ENCODE measurements around the gene SLC43A1. TPM values are rescaled to one million over a fixed set of nuclear protein-coding genes. Genes with fewer than 3 reads are reported as not detected.
"Not testable (repeated sequence)": the region's sequence is repeated elsewhere in the genome, so short reads cannot be mapped to it uniquely, and the experiment has no call there.

SLC43A1 gene
- total and polyA plus RNA-seq, 8 donors = 11.7 to 25.3 (median 18.0) TPM

DNA sequence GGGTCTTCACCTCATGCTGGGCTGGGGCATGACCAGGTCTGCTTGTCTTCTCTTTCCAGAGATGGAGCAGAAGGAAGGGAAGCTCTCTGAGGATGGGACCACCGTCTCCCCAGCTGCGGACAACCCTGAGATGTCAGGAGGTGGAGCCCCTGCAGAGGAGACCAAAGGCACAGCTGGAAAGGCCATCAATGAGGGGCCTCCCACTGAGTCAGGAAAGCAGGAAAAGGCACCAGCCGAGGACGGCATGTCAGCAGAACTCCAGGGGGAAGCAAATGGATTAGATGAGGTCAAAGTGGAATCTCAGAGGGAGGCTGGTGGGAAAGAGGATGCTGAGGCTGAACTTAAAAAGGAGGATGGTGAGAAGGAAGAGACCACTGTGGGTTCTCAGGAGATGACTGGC, 27.1 kb upstream of the SLC43A1 start:
- ATAC-seq = no peak
- Histone ChIP-seq H3K27me3 (no peaks in the 10 kb centered on the region), H3K36me3 (peaks cover 0 to 23% of the 10 kb centered on the region in 2 donors), H3K4me3 (no peak overlapping the region), H3K27ac (no peak overlapping the region), H3K9me3 (no peaks in the 10 kb centered on the region), H3K4me1 (peaks cover 0 to 4% of the 10 kb centered on the region in 2 donors)
- DNase-seq = no peak
- TF ChIP-seq CTCF (IDR thresholded peaks at IDR 0.05) = no peak
- intact Hi-C loops (cut with DNase I) = no loop called here

- Histone ChIP-seq H3K4me3 (no peak overlapping the region), H3K9me3 (no peaks in the 10 kb centered on the region), H3K4me1 (no peaks in the 10 kb centered on the region), H3K36me3 (peaks cover 0 to 9% of the 10 kb centered on the region in 2 donors), H3K27ac (no peak overlapping the region), H3K27me3 (no peaks in the 10 kb centered on the region)
- intact Hi-C loops (cut with DNase I) = no loop called here
- no peak for DNase-seq
- no peak for TF ChIP-seq CTCF (IDR thresholded peaks at IDR 0.05)
- ATAC-seq = no peak
Measured at GRCh38 chr11:57541169-57541568, 25.7 kb upstream of the SLC43A1 start.

GRCh38 chr11:57539342-57539741, 23.8 kb upstream of the SLC43A1 start:
- no peak overlapping the region for H3K4me3 ChIP-seq
- ATAC-seq (no peak), DNase-seq (no peak)
- H3K9me3 ChIP-seq = no peaks in the 10 kb centered on the region
- no peaks in the 10 kb centered on the region for H3K27me3 ChIP-seq
- no peaks in the 10 kb centered on the region for H3K4me1 ChIP-seq
- no peak overlapping the region for H3K27ac ChIP-seq
- H3K36me3 ChIP-seq = peaks cover 0 to 6% of the 10 kb centered on the region in 2 donors
- no peak for TF ChIP-seq CTCF (IDR thresholded peaks at IDR 0.05)
- intact Hi-C loops (cut with DNase I) = no loop called here

- intact Hi-C loops (cut with DNase I) = no loop called here
- Histone ChIP-seq H3K9me3 (no peaks in the 10 kb centered on the region), H3K4me1 (no peaks in the 10 kb centered on the region), H3K27ac (no peak within 1 kb of the TSS), H3K4me3 (no peak within 1 kb of the TSS), H3K27me3 (no peaks in the 10 kb centered on the region), H3K36me3 (peaks cover 0 to 6% of the 10 kb centered on the region in 2 donors)
- DNase-seq = no peak
- no peak for ATAC-seq
- TF ChIP-seq CTCF (IDR thresholded peaks at IDR 0.05) = no peak
Measured at GRCh38 chr11:57536947-57537619, 21.6 kb upstream of the SLC43A1 start, which contains the start of gene SMTNL1. Gene SMTNL1 (plus strand): TSS chr11:57537595. CDS start chr11:57542643, 5,048 bp downstream.

GRCh38 chr11:57534449-57534848, 18.9 kb upstream of the SLC43A1 start:
- H3K36me3 ChIP-seq; H3K4me3 ChIP-seq; H3K9me3 ChIP-seq; H3K27ac ChIP-seq; H3K27me3 ChIP-seq; ATAC-seq; DNase-seq; intact Hi-C loops (cut with DNase I): not testable (repeated sequence)
- peaks cover 6 to 19% of the 10 kb centered on the region in 2 donors for H3K4me1 ChIP-seq

Measured in left lung (tissue), 10 donors.